WTC11 (cell line): ENCODE measurements around the gene UBE2J2. TPM values are rescaled to one million over a fixed set of nuclear protein-coding genes. Genes with fewer than 3 reads are reported as not detected.

Experiments
- ATAC-seq: fragments of 200-7000 bp; cut with Tn5 transposase; 2 replicates; pipeline ENCODE4 v1.10.0; 2021; ENCODE audit warnings: mild to moderate bottlenecking, moderate library complexity
- CTCF ChIA-PET: fragments of 300-600 bp; sonication (Branson Sonifier 250); formaldehyde crosslinking; loops from one replicate; lab custom pipeline; 2021; ENCODE audit warnings: antibody characterized with exemption; lab: Charles Lee
- POLR2A ChIA-PET: fragments of 350-600 bp; sonication (Branson Sonifier 250); formaldehyde crosslinking; loops from one replicate; lab custom pipeline; 2021; ENCODE audit warnings: antibody characterized with exemption; lab: Charles Lee
- DNase-seq: peaks from one replicate; pipeline ENCODE4 v3.0.0; 2021; ENCODE audit warnings: low spot score
- H3K27ac Mint-ChIP-seq: 2 replicates; pipeline ENCODE4 v1.8.0; 2021; ENCODE audit warnings: mixed read lengths
- H3K27me3 Mint-ChIP-seq: 2 replicates; pipeline ENCODE4 v1.8.0; 2021; ENCODE audit warnings: low read depth, mild to moderate bottlenecking, moderate library complexity, mixed read lengths
- H3K36me3 Mint-ChIP-seq: 2 replicates; pipeline ENCODE4 v1.8.0; 2021; ENCODE audit warnings: mixed read lengths
- H3K4me1 Mint-ChIP-seq: 2 replicates; pipeline ENCODE4 v1.8.0; 2022; ENCODE audit warnings: mixed read lengths
- H3K4me3 Mint-ChIP-seq: 2 replicates; pipeline ENCODE4 v1.8.0; 2021; ENCODE audit warnings: mild to moderate bottlenecking, moderate library complexity, mixed read lengths
- H3K9me3 Mint-ChIP-seq: 2 replicates; pipeline ENCODE4 v1.8.0; 2021; ENCODE audit warnings: mixed read lengths
- ATF1 ChIP-seq: sonication (generic); formaldehyde crosslinking; IDR thresholded peaks from 2 replicates; pipeline ENCODE4 v1.8.1; 2023; ENCODE audit warnings: mild to moderate bottlenecking, moderate library complexity, missing genetic modification reagents
- ELF4 ChIP-seq: sonication (generic); formaldehyde crosslinking; IDR thresholded peaks from 2 replicates; pipeline ENCODE4 v1.8.1; 2022; ENCODE audit warnings: low read depth, mild to moderate bottlenecking, moderate library complexity, missing genetic modification reagents
- FOXJ3 ChIP-seq: sonication (generic); formaldehyde crosslinking; IDR thresholded peaks from 2 replicates; pipeline ENCODE4 v1.9.0; 2021; ENCODE audit warnings: missing genetic modification reagents, mild to moderate bottlenecking, borderline replicate concordance
- FOXK1 ChIP-seq: sonication (generic); formaldehyde crosslinking; IDR thresholded peaks from 2 replicates; pipeline ENCODE4 v1.8.0; 2022; ENCODE audit warnings: mild to moderate bottlenecking, moderate library complexity, missing genetic modification reagents
- FOXP1 ChIP-seq: sonication (generic); formaldehyde crosslinking; IDR thresholded peaks from 2 replicates; pipeline ENCODE4 v1.8.0; 2022; ENCODE audit warnings: missing genetic modification reagents, mild to moderate bottlenecking, moderate library complexity, borderline replicate concordance
- GABPB1 ChIP-seq: sonication (generic); formaldehyde crosslinking; IDR thresholded peaks from 2 replicates; pipeline ENCODE4 v1.8.1; 2023; ENCODE audit warnings: mild to moderate bottlenecking, missing genetic modification reagents
- JAZF1 ChIP-seq: fragments of 250-450 bp; sonication (Bioruptor Pico); IDR thresholded peaks from 2 replicates; pipeline ENCODE4 v1.9.0; 2021; ENCODE audit warnings: moderate library complexity, mild to moderate bottlenecking, inconsistent platforms
- MXD4 ChIP-seq: fragments of 250-450 bp; sonication (Bioruptor Pico); IDR thresholded peaks from 2 replicates; pipeline ENCODE4 v1.8.0; 2021; ENCODE audit warnings: mild to moderate bottlenecking, moderate library complexity, borderline replicate concordance
- NFE2L1 ChIP-seq: sonication (generic); formaldehyde crosslinking; IDR thresholded peaks from 2 replicates; pipeline ENCODE4 v1.8.1; 2023; ENCODE audit warnings: missing genetic modification reagents
- NR2C2 ChIP-seq: sonication (generic); formaldehyde crosslinking; IDR thresholded peaks from 2 replicates; pipeline ENCODE4 v1.8.0; 2022; ENCODE audit warnings: mild to moderate bottlenecking, missing genetic modification reagents
- SP1 ChIP-seq: sonication (generic); formaldehyde crosslinking; conservative IDR thresholded peaks from 2 replicates; pipeline ENCODE4 v1.8.1; 2022; ENCODE audit warnings: missing genetic modification reagents
- TCF7 ChIP-seq: sonication (generic); formaldehyde crosslinking; IDR thresholded peaks from 2 replicates; pipeline ENCODE4 v1.8.0; 2022; ENCODE audit warnings: mild to moderate bottlenecking, low read depth, missing genetic modification reagents, moderate library complexity
- TEAD4 ChIP-seq: sonication (generic); formaldehyde crosslinking; IDR thresholded peaks from 2 replicates; pipeline ENCODE4 v1.8.0; 2022; ENCODE audit warnings: mild to moderate bottlenecking, missing genetic modification reagents
- TP53 ChIP-seq: sonication (generic); formaldehyde crosslinking; IDR thresholded peaks from 2 replicates; pipeline ENCODE4 v1.8.1; 2023; ENCODE audit warnings: mild to moderate bottlenecking, missing genetic modification reagents
- ZNF121 ChIP-seq: sonication (generic); formaldehyde crosslinking; IDR thresholded peaks from 2 replicates; pipeline ENCODE4 v1.8.0; 2023; ENCODE audit warnings: missing genetic modification reagents
- ZNF232 ChIP-seq: sonication (generic); formaldehyde crosslinking; IDR thresholded peaks from 2 replicates; pipeline ENCODE4 v1.8.0; 2022; ENCODE audit warnings: mild to moderate bottlenecking, missing genetic modification reagents
- ZNF317 ChIP-seq: sonication (generic); formaldehyde crosslinking; IDR thresholded peaks from 2 replicates; pipeline ENCODE4 v1.8.1; 2023; ENCODE audit warnings: low read depth, mild to moderate bottlenecking, moderate library complexity, missing genetic modification reagents, borderline replicate concordance
- ZNF423 ChIP-seq: fragments of 250-450 bp; sonication (Bioruptor Pico); IDR thresholded peaks from 2 replicates; pipeline ENCODE4 v2.1.2; 2022; ENCODE audit warnings: mild to moderate bottlenecking, moderate library complexity
- ZNF671 ChIP-seq: fragments of 250-450 bp; sonication (Bioruptor Pico); IDR thresholded peaks from 2 replicates; pipeline ENCODE4 v1.8.0; 2021; ENCODE audit warnings: mild to moderate bottlenecking
- total RNA-seq: library from RNA; stranded (reverse); gene quantifications from 3 replicates; pipeline ENCODE4 v1.2.3, GENCODE V29; 2021
- TF ChIP-seq, protein P1 (sequence below): fragments of 250-450 bp; sonication (Bioruptor Pico); conservative IDR thresholded peaks from 2 replicates; pipeline ENCODE4 v1.9.0; 2021; ENCODE audit warnings: mild to moderate bottlenecking
- TF ChIP-seq, protein P2 (sequence below): fragments of 250-450 bp; sonication (Bioruptor Pico); IDR thresholded peaks from 2 replicates; pipeline ENCODE4 v1.9.0; 2021; ENCODE audit warnings: mild to moderate bottlenecking
- TF ChIP-seq, protein P3 (sequence below): fragments of 250-450 bp; sonication (Bioruptor Pico); IDR thresholded peaks from 2 replicates; pipeline ENCODE4 v1.9.0; 2021; ENCODE audit warnings: moderate library complexity, mild to moderate bottlenecking, inconsistent platforms, borderline replicate concordance
- TF ChIP-seq, protein P4 (sequence below): sonication (generic); formaldehyde crosslinking; IDR thresholded peaks from 2 replicates; pipeline ENCODE4 v1.8.1; 2022; ENCODE audit warnings: low read depth, mild to moderate bottlenecking, moderate library complexity, missing genetic modification reagents, borderline replicate concordance
- TF ChIP-seq, protein P5 (sequence below): sonication (generic); formaldehyde crosslinking; IDR thresholded peaks from 2 replicates; pipeline ENCODE4 v1.8.1; 2022; ENCODE audit warnings: missing genetic modification reagents, borderline replicate concordance

UBE2J2 gene
- total RNA-seq, 1 experiment from 2014 or later, result 72.2 TPM

DNA sequence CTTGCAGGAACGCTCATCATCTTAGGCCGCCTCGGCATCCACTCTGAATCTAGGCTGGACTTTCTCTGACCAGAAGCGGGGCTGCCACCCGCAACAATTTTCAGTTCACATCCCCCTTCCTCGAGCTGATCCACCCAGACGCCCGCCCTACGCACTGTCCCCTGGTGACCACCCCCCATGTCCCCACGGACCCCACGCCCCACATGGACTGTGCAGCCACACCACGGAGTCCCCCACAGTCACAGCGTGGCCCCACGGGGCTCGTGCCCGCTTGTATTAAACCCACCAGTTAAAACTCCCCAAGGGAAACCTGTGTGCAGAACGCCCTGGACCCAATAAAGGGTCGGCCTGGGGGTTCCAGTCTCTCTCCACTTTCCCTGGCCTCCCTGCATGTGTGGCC lies 14.1 kb downstream of the UBE2J2 start:
- H3K4me1 Mint-ChIP-seq, result peaks cover 15% of the 10 kb centered on the region
- CTCF ChIA-PET, result no interaction called here
- no peaks in the 10 kb centered on the region for H3K9me3 Mint-ChIP-seq
- TF ChIP-seq GABPB1 (CRISPR knock-in tag) (no peak), FOXK1 (no peak), NR2C2 (CRISPR knock-in tag) (no peak), MXD4 (no peak), ZNF317 (no peak), TP53 (CRISPR knock-in tag) (no peak), ATF1 (CRISPR knock-in tag) (no peak), SP1 (CRISPR knock-in tag) (no peak)
- TF ChIP-seq, protein P1, sequence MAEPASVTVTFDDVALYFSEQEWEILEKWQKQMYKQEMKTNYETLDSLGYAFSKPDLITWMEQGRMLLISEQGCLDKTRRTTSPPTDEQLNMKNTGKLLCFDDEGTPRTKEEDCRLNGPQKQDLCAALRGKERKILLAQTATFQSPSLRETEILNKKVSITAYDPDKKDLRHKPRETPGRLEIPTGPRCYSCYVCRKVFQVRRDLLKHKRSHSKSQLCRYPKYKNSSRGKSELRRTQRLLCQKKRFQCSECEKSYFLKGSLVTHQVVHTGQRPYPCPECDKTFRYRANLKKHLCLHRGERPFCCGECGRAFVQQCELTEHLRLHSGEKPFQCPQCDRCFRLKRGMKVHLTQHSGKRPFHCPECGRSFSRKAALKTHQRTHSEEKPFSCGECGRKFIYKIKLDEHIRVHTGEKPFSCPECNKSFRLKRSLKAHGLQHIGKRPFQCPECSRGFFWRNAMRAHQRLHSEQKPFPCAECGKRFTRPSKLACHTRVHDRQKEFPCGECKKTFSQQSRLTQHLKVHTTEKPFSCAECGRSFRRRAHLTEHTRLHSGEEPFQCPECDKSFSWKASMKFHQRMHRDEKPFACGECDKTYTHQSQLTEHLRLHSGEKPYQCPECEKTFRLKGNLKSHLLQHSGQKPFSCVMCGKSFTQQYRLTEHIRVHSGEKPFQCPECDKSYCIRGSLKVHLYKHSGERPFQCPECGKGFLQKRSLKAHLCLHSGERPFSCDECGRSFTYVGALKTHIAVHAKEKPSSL, result no peak
- TF ChIP-seq, protein P2, sequence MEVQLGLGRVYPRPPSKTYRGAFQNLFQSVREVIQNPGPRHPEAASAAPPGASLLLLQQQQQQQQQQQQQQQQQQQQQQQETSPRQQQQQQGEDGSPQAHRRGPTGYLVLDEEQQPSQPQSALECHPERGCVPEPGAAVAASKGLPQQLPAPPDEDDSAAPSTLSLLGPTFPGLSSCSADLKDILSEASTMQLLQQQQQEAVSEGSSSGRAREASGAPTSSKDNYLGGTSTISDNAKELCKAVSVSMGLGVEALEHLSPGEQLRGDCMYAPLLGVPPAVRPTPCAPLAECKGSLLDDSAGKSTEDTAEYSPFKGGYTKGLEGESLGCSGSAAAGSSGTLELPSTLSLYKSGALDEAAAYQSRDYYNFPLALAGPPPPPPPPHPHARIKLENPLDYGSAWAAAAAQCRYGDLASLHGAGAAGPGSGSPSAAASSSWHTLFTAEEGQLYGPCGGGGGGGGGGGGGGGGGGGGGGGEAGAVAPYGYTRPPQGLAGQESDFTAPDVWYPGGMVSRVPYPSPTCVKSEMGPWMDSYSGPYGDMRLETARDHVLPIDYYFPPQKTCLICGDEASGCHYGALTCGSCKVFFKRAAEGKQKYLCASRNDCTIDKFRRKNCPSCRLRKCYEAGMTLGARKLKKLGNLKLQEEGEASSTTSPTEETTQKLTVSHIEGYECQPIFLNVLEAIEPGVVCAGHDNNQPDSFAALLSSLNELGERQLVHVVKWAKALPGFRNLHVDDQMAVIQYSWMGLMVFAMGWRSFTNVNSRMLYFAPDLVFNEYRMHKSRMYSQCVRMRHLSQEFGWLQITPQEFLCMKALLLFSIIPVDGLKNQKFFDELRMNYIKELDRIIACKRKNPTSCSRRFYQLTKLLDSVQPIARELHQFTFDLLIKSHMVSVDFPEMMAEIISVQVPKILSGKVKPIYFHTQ, result no peak
- DNase-seq (no peak), ATAC-seq (no peak)
- POLR2A ChIA-PET, result no interaction called here
- H3K27me3 Mint-ChIP-seq, result no peaks in the 10 kb centered on the region
- peaks cover 60% of the 10 kb centered on the region for H3K36me3 Mint-ChIP-seq
- peak overlapping the region; percentile 81 for H3K27ac Mint-ChIP-seq
- no peak overlapping the region for H3K4me3 Mint-ChIP-seq

DNA sequence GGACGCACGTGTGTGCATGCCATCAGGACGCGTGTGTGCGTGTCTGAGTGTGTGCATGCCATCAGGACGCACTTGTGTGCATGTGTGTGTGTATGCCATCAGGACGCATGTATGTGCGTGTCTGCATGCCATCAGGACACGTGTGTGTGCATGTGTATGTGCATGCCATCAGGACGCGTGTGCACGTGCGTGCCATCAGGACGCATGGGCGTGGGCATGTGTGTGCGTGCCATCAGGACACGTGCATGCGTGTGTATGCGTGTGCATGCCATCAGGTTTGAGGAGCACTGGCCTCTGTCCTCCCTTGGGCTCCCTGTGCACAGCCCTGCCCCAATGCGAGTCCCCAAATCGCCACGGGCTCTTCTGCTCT lies 14.6 kb downstream of the UBE2J2 start:
- TF ChIP-seq ZNF121 (CRISPR knock-in tag), result 0 out of 2 replicates have a peak, but pooled peaks have one; percentile 0
- no peak for TF ChIP-seq FOXJ3 (CRISPR knock-in tag)
- H3K27me3 Mint-ChIP-seq, result no peaks in the 10 kb centered on the region
- peaks cover 15% of the 10 kb centered on the region for H3K4me1 Mint-ChIP-seq
- H3K4me3 Mint-ChIP-seq, result no peak overlapping the region
- H3K36me3 Mint-ChIP-seq, result peaks cover 58% of the 10 kb centered on the region
- ATAC-seq (no peak), DNase-seq (no peak)
- ChIA-PET CTCF (no interaction called here), POLR2A (no interaction called here)
- H3K9me3 Mint-ChIP-seq, result no peaks in the 10 kb centered on the region
- peak overlapping the region; percentile 70; the same call in 1 of the 2 replicates for H3K27ac Mint-ChIP-seq

DNA sequence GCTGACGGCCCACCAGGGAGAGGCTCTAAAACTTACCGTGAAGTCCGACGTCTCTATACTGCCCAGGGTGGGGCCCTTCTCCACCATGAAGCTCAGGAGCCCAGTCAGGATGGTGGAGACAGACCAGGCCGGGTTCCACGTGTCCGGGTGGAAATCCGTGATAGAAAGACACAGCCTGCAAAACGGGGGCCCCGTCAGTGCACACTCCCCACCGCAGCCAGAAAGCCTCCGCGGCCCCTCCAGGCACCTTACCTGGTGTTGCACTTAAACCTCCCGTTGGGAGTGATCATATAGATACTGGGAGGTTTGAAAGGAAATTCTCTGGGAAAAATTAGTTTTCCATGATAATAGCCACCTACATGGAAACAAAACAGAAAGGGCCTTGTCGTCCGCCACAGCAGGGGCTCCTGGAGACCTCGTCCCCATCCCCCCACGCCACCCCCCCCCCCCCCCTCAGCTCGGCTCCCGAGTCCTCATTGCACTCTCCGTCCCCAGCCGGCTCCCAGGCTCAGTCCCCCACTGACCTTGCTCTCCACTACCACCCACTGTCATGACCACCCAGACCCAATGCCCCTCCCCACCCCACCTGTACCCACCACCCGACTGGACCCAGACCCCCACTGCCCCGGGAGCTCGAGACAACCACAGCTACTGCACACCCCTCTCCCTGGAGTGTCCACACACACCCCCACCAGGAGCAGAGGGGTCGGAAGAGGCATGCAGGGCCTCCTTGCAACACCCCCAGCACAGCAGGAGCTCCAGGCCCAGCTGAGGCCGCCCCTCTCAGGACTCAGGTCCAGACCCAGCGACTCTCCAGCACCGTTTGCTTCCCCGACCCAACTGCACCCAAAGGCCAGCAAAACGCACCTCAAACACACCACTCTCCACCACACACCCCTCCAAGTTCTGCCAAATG lies 16.4 kb downstream of the UBE2J2 start:
- no peaks in the 10 kb centered on the region for H3K9me3 Mint-ChIP-seq
- no peak for ATAC-seq
- POLR2A ChIA-PET, result interaction anchor here (0.6 to 0.9 kb wide), 2 partner anchors 16 to 98 kb away, joined by 3 read pairs; partner anchors contain the start of gene UBE2J2
- H3K4me3 Mint-ChIP-seq, result no peak overlapping the region
- CTCF ChIA-PET, result interaction anchor here (0.6 to 2.5 kb wide), 6 partner anchors 28 to 173 kb away, joined by 3 to 7 read pairs (median 4); no protein-coding TSS in a partner anchor
- peak overlapping the region; percentile 35 for H3K27ac Mint-ChIP-seq
- H3K36me3 Mint-ChIP-seq, result peaks cover 61% of the 10 kb centered on the region
- DNase-seq, result no peak
- H3K4me1 Mint-ChIP-seq, result peaks cover 15% of the 10 kb centered on the region
- H3K27me3 Mint-ChIP-seq, result no peaks in the 10 kb centered on the region
- TF ChIP-seq, protein P3, sequence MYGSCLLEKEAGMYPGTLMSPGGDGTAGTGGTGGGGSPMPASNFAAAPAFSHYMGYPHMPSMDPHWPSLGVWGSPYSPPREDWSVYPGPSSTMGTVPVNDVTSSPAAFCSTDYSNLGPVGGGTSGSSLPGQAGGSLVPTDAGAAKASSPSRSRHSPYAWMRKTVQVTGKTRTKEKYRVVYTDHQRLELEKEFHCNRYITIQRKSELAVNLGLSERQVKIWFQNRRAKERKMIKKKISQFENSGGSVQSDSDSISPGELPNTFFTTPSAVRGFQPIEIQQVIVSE, result no peak
- TF ChIP-seq ZNF232 (CRISPR knock-in tag) (no peak), ELF4 (CRISPR knock-in tag) (no peak), ZNF423 (no peak), ZNF671 (CRISPR knock-in tag) (no peak), NFE2L1 (CRISPR knock-in tag) (no peak), JAZF1 (CRISPR knock-in tag) (no peak), FOXP1 (no peak), FOXK1 (no peak), ATF1 (CRISPR knock-in tag) (no peak), TCF7 (CRISPR knock-in tag) (no peak), TEAD4 (CRISPR knock-in tag) (no peak)
- TF ChIP-seq, protein P4, sequence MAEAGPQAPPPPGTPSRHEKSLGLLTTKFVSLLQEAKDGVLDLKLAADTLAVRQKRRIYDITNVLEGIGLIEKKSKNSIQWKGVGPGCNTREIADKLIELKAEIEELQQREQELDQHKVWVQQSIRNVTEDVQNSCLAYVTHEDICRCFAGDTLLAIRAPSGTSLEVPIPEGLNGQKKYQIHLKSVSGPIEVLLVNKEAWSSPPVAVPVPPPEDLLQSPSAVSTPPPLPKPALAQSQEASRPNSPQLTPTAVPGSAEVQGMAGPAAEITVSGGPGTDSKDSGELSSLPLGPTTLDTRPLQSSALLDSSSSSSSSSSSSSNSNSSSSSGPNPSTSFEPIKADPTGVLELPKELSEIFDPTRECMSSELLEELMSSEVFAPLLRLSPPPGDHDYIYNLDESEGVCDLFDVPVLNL (CRISPR knock-in tag), result no peak
- TF ChIP-seq, protein P5, sequence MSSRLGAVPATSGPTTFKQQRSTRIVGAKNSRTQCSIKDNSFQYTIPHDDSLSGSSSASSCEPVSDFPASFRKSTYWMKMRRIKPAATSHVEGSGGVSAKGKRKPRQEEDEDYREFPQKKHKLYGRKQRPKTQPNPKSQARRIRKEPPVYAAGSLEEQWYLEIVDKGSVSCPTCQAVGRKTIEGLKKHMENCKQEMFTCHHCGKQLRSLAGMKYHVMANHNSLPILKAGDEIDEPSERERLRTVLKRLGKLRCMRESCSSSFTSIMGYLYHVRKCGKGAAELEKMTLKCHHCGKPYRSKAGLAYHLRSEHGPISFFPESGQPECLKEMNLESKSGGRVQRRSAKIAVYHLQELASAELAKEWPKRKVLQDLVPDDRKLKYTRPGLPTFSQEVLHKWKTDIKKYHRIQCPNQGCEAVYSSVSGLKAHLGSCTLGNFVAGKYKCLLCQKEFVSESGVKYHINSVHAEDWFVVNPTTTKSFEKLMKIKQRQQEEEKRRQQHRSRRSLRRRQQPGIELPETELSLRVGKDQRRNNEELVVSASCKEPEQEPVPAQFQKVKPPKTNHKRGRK (CRISPR knock-in tag), result no peak
